Measurements from ENCODE around the gene CTNS. TPM values are rescaled to one million over a fixed set of nuclear protein-coding genes. Genes with fewer than 3 reads are reported as not detected.
"Not testable (repeated sequence)": the region's sequence is repeated elsewhere in the genome, so short reads cannot be mapped to it uniquely, and the experiment has no call there.

The CTNS gene
- total and polyA plus RNA-seq, 2 donors from 2014 or later: 11.9 to 15.7 TPM

DNA sequence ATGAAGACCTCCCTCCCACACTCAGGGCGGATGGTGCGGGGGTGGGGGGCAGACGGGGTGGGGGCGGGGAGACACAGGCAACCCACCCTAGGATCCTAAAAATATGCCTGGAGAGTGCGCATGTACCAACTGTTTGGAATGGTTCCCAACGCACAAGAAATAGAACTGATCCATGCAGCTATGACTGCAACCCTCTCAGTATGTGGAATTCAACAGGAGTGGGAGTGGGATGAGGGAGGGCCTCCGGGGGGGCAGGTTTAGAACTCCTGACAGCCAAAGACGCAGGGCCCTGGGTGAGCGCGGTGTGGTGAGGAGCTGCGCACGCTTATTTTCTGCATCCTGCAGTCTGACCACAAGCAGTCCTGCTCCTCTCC is 60.5 kb downstream of the CTNS start:
- Histone ChIP-seq H3K9ac (ENCODE audit: low read length in 3 of 3) (no peak overlapping the region), H3K4me3 (ENCODE audit: low read length in 3 of 3) (no peak overlapping the region), H3K9me3 (ENCODE audit: control insufficient read depth in 2 of 3, insufficient read depth in 1 of 3, low read length in 3 of 3) (peaks cover 0 to 3% (median 0%) of the 10 kb centered on the region in 3 donors), H3K27me3 (ENCODE audit: control insufficient read depth, insufficient read depth, low read length) (no peaks in the 10 kb centered on the region), H3K4me1 (ENCODE audit: control insufficient read depth in 2 of 3, insufficient read depth in 2 of 3, low read depth in 1 of 3, low read length in 3 of 3) (peaks cover 0 to 3% (median 0%) of the 10 kb centered on the region in 3 donors), H3K27ac (ENCODE audit: low read depth in 2 of 2, low read length in 2 of 2) (no peak overlapping the region), H3K36me3 (ENCODE audit: control insufficient read depth in 2 of 3, insufficient read depth in 3 of 3, low read length in 3 of 3) (no peaks in the 10 kb centered on the region)
- intact Hi-C loops (cut with DNase I): no loop called here
- TF ChIP-seq, protein P1, sequence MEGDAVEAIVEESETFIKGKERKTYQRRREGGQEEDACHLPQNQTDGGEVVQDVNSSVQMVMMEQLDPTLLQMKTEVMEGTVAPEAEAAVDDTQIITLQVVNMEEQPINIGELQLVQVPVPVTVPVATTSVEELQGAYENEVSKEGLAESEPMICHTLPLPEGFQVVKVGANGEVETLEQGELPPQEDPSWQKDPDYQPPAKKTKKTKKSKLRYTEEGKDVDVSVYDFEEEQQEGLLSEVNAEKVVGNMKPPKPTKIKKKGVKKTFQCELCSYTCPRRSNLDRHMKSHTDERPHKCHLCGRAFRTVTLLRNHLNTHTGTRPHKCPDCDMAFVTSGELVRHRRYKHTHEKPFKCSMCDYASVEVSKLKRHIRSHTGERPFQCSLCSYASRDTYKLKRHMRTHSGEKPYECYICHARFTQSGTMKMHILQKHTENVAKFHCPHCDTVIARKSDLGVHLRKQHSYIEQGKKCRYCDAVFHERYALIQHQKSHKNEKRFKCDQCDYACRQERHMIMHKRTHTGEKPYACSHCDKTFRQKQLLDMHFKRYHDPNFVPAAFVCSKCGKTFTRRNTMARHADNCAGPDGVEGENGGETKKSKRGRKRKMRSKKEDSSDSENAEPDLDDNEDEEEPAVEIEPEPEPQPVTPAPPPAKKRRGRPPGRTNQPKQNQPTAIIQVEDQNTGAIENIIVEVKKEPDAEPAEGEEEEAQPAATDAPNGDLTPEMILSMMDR (IDR thresholded peaks at IDR 0.05; ENCODE audit: borderline replicate concordance, extremely low read depth, insufficient read depth): no peak
- DNase-seq: no peak
- FAIRE-seq: no peak

DNA sequence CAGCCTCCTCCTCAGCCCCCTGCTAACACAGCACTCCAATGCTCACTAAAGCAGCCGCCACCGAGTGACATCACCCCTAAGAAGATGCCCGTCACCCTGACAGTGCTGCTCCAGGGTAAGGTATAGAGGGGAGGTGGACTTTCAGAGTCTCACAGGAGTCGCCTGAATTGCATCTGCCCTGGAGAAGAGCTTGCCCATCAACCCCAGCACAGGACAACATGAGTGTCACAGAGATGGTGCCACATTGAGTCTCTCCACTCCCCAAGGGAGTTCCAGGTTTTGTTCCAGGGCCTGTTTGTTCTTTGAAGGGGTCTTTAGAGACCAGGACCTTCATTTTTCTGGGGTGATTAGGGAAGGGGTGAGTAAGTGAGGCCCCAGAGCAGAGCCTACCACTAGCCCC is 61.6 kb downstream of the CTNS start:
- H3K36me3 ChIP-seq (ENCODE audit: control insufficient read depth in 2 of 3, insufficient read depth in 3 of 3, low read length in 3 of 3): no peaks in the 10 kb centered on the region
- DNase-seq (peak in 1 of 5 donors; percentile 44), FAIRE-seq (no peak)
- peaks cover 0 to 3% (median 0%) of the 10 kb centered on the region in 3 donors for H3K4me1 ChIP-seq (ENCODE audit: control insufficient read depth in 2 of 3, insufficient read depth in 2 of 3, low read depth in 1 of 3, low read length in 3 of 3)
- H3K27ac ChIP-seq (ENCODE audit: low read depth in 2 of 2, low read length in 2 of 2): no peak overlapping the region
- TF ChIP-seq, protein P1 (IDR thresholded peaks at IDR 0.05; ENCODE audit: borderline replicate concordance, extremely low read depth, insufficient read depth): no peak
- H3K9ac ChIP-seq (ENCODE audit: low read length in 3 of 3): no peak overlapping the region
- no peak overlapping the region for H3K4me3 ChIP-seq (ENCODE audit: low read length in 3 of 3)
- intact Hi-C loops (cut with DNase I): no loop called here
- no peaks in the 10 kb centered on the region for H3K27me3 ChIP-seq (ENCODE audit: control insufficient read depth, insufficient read depth, low read length)
- H3K9me3 ChIP-seq (ENCODE audit: control insufficient read depth in 2 of 3, insufficient read depth in 1 of 3, low read length in 3 of 3): peaks cover 0 to 3% (median 0%) of the 10 kb centered on the region in 3 donors

- TF ChIP-seq, protein P1 (IDR thresholded peaks at IDR 0.05; ENCODE audit: borderline replicate concordance, extremely low read depth, insufficient read depth): no peak
- intact Hi-C loops (cut with DNase I): no loop called here
- no peak overlapping the region for H3K9ac ChIP-seq (ENCODE audit: low read length in 3 of 3)
- no peak overlapping the region for H3K4me3 ChIP-seq (ENCODE audit: low read length in 3 of 3)
- H3K9me3 ChIP-seq (ENCODE audit: control insufficient read depth in 2 of 3, insufficient read depth in 1 of 3, low read length in 3 of 3): peaks cover 0 to 3% (median 0%) of the 10 kb centered on the region in 3 donors
- H3K36me3 ChIP-seq (ENCODE audit: control insufficient read depth in 2 of 3, insufficient read depth in 3 of 3, low read length in 3 of 3): no peaks in the 10 kb centered on the region
- no peak overlapping the region for H3K27ac ChIP-seq (ENCODE audit: low read depth in 2 of 2, low read length in 2 of 2)
- peak in 1 of 5 donors; percentile 10 for DNase-seq
- no peak for FAIRE-seq
- no peaks in the 10 kb centered on the region for H3K27me3 ChIP-seq (ENCODE audit: control insufficient read depth, insufficient read depth, low read length)
- H3K4me1 ChIP-seq (ENCODE audit: control insufficient read depth in 2 of 3, insufficient read depth in 2 of 3, low read depth in 1 of 3, low read length in 3 of 3): peaks cover 0 to 3% (median 0%) of the 10 kb centered on the region in 3 donors
Measured at GRCh38 chr17:3699951-3700350, 63.4 kb downstream of the CTNS start.

- H3K9me3 ChIP-seq (ENCODE audit: control insufficient read depth in 2 of 3, insufficient read depth in 1 of 3, low read length in 3 of 3); H3K27ac ChIP-seq (ENCODE audit: low read depth in 2 of 2, low read length in 2 of 2); FAIRE-seq; H3K36me3 ChIP-seq (ENCODE audit: control insufficient read depth in 2 of 3, insufficient read depth in 3 of 3, low read length in 3 of 3); H3K4me1 ChIP-seq (ENCODE audit: control insufficient read depth in 2 of 3, insufficient read depth in 2 of 3, low read depth in 1 of 3, low read length in 3 of 3); H3K27me3 ChIP-seq (ENCODE audit: control insufficient read depth, insufficient read depth, low read length); DNase-seq; H3K9ac ChIP-seq (ENCODE audit: low read length in 3 of 3); H3K4me3 ChIP-seq (ENCODE audit: low read length in 3 of 3); intact Hi-C loops (cut with DNase I): not testable (repeated sequence)
Measured at GRCh38 chr17:3702041-3702539, 65.5 kb downstream of the CTNS start.

Measured in kidney (tissue), 14 donors.